Ascending aorta (tissue), 2 donors: ENCODE measurements around the gene OR14J1. TPM values are rescaled to one million over a fixed set of nuclear protein-coding genes. Genes with fewer than 3 reads are reported as not detected.

ENCODE experiments used
- DNase-seq, 2 donors: peaks; one replicate each; pipeline ENCODE4 v3.0.0-alpha.2; 2019; ENCODE audit warnings: low spot score in 2 of 2
- H3K27ac ChIP-seq, 2 donors: fragments of 200-600 bp; sonication (generic); one replicate each; pipeline ENCODE4 v1.5.1; 2016 to 2017; ENCODE audit warnings: mild to moderate bottlenecking in 1 of 2
- H3K27me3 ChIP-seq: fragments of 200-600 bp; sonication (generic); one replicate; pipeline ENCODE4 v1.5.1; 2017
- H3K36me3 ChIP-seq, 2 donors: fragments of 200-600 bp; sonication (generic); one replicate each; pipeline ENCODE4 v1.5.1; 2016
- H3K4me1 ChIP-seq, 2 donors: fragments of 200-600 bp; sonication (generic); one replicate each; pipeline ENCODE4 v1.5.1; 2016 to 2017; ENCODE audit warnings: mild to moderate bottlenecking in 1 of 2
- H3K4me3 ChIP-seq, 2 donors: fragments of 200-600 bp; sonication (generic); one replicate each; pipeline ENCODE4 v1.5.1; 2016 to 2017; ENCODE audit warnings: mild to moderate bottlenecking in 1 of 2
- H3K9me3 ChIP-seq, 2 donors: fragments of 200-600 bp; sonication (generic); one replicate each; pipeline ENCODE4 v1.5.1; 2016
- CTCF ChIP-seq, 3 experiments: fragments of 200-600 bp in 2 of 3; fragments of 450-650 bp in 1 of 3; sonication (generic) in 2 of 3; IDR thresholded peaks; one replicate each; pipeline ENCODE4 v1.5.1; 2016 to 2019; ENCODE audit warnings: antibody characterized with exemption in 3 of 3, mild to moderate bottlenecking in 1 of 3, moderate library complexity in 1 of 3
- intact Hi-C: fragments of 100-400 bp; cut with DNase I; formaldehyde crosslinking; loops from one replicate; pipeline ENCODE4 v1.15.1; 2023
- total RNA-seq: library from RNA; depleted of rRNA; stranded (reverse); fragments of >200 nt; gene quantifications from one replicate; pipeline ENCODE4 v1.1.0, GENCODE V29; 2016

OR14J1 gene
- total RNA-seq, result not detected

GRCh38 chr6:29301316-29301715 lies at the start of gene OR14J1:
Gene OR14J1 (plus strand): TSS chr6:29301701. CDS start chr6:29306690, 4,989 bp downstream.
- DNase-seq, result no peak
- Histone ChIP-seq H3K9me3 (no peaks in the 10 kb centered on the region), H3K4me1 (no peaks in the 10 kb centered on the region), H3K27me3 (no peaks in the 10 kb centered on the region), H3K36me3 (no peaks in the 10 kb centered on the region), H3K4me3 (no peak within 1 kb of the TSS), H3K27ac (no peak within 1 kb of the TSS)
- TF ChIP-seq CTCF (IDR thresholded peaks at IDR 0.05), result no peak
- intact Hi-C loops, result no loop called here

GRCh38 chr6:29251736-29252135 lies 49.8 kb upstream of the OR14J1 start:
- H3K27ac ChIP-seq, result no peak overlapping the region
- no peaks in the 10 kb centered on the region for H3K36me3 ChIP-seq
- no peaks in the 10 kb centered on the region for H3K9me3 ChIP-seq
- intact Hi-C loops, result no loop called here
- DNase-seq, result no peak
- H3K4me3 ChIP-seq, result no peak overlapping the region
- H3K4me1 ChIP-seq, result no peaks in the 10 kb centered on the region
- TF ChIP-seq CTCF (IDR thresholded peaks at IDR 0.05), result no peak
- H3K27me3 ChIP-seq, result no peaks in the 10 kb centered on the region

- no peak for TF ChIP-seq CTCF (IDR thresholded peaks at IDR 0.05)
- Histone ChIP-seq H3K36me3 (no peaks in the 10 kb centered on the region), H3K4me1 (no peaks in the 10 kb centered on the region), H3K9me3 (no peaks in the 10 kb centered on the region), H3K4me3 (no peak overlapping the region), H3K27ac (no peak overlapping the region), H3K27me3 (no peaks in the 10 kb centered on the region)
- intact Hi-C loops, result no loop called here
- no peak for DNase-seq
Observed at GRCh38 chr6:29255530-29255929, 46.0 kb upstream of the OR14J1 start.

GRCh38 chr6:29259721-29260120 lies 41.8 kb upstream of the OR14J1 start:
- DNase-seq, result no peak
- Histone ChIP-seq H3K27ac (no peak overlapping the region), H3K36me3 (no peaks in the 10 kb centered on the region), H3K27me3 (no peaks in the 10 kb centered on the region), H3K4me3 (no peak overlapping the region), H3K4me1 (no peaks in the 10 kb centered on the region), H3K9me3 (no peaks in the 10 kb centered on the region)
- intact Hi-C loops, result no loop called here
- no peak for TF ChIP-seq CTCF (IDR thresholded peaks at IDR 0.05)

GRCh38 chr6:29263001-29263400 lies 38.5 kb upstream of the OR14J1 start:
- TF ChIP-seq CTCF (IDR thresholded peaks at IDR 0.05), result no peak
- H3K4me1 ChIP-seq, result no peaks in the 10 kb centered on the region
- H3K36me3 ChIP-seq, result no peaks in the 10 kb centered on the region
- H3K27me3 ChIP-seq, result no peaks in the 10 kb centered on the region
- no peak overlapping the region for H3K27ac ChIP-seq
- DNase-seq, result no peak
- intact Hi-C loops, result no loop called here
- H3K4me3 ChIP-seq, result no peak overlapping the region
- no peaks in the 10 kb centered on the region for H3K9me3 ChIP-seq

- Histone ChIP-seq H3K36me3 (no peaks in the 10 kb centered on the region), H3K27me3 (no peaks in the 10 kb centered on the region), H3K4me3 (no peak overlapping the region), H3K27ac (no peak overlapping the region), H3K9me3 (no peaks in the 10 kb centered on the region), H3K4me1 (no peaks in the 10 kb centered on the region)
- no peak for TF ChIP-seq CTCF (IDR thresholded peaks at IDR 0.05)
- intact Hi-C loops, result no loop called here
- DNase-seq, result no peak
Observed at GRCh38 chr6:29294499-29294914, 7.0 kb upstream of the OR14J1 start.
